Activated CD4-positive, alpha-beta T cell treated with anti-CD3 and anti-CD28 coated beads for 4 hours (primary cell): ENCODE results near the gene ANO2.
"Not testable (repeated sequence)": the region's sequence is repeated elsewhere in the genome, so short reads cannot be mapped to it uniquely, and the experiment has no call there.

ENCODE experiments used
- DNase-seq, 2 donors: peaks; one replicate each; pipeline ENCODE4 v3.0.0-alpha.2; 2020

The ANO2 gene

DNA sequence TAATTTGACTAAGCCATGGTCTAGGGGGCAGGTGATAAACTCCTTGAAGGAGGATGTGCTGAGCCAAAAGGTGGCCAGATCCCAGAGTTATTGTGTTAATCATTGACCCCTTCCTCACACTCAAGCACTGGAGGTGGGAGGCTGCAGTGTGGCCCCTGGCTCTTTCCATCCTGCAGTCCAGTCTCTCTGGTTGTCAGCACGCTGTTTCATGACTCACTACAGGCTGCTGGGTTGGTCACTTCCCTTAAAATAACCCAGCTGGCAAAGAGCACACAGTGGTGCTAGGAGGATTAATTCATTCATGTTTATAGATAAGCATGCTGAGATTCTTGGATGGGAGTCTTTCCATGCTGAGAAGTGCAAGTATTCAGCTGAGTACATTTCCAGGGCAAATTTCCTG is 228.9 kb downstream of the ANO2 start:
- DNase-seq: no peak

DNA sequence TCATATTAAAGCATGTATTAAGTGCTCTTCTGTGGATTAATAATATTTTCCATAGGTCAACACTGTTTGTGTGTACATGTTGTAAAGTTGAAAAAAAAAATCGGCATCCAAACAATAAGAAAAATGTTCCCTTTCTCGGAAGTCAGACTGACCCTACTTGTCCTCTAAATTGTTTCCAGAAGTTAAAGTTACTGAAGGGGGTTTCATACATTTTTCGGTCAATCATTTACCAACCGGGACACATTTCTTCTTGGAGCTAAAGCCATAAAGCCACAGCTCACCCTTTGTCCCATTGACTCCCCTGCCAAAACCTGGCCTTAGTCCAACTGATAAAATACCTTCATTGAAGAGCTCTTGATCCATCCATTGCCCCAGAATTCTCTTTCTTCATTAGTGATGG is 230.0 kb downstream of the ANO2 start:
- DNase-seq: no peak

DNA sequence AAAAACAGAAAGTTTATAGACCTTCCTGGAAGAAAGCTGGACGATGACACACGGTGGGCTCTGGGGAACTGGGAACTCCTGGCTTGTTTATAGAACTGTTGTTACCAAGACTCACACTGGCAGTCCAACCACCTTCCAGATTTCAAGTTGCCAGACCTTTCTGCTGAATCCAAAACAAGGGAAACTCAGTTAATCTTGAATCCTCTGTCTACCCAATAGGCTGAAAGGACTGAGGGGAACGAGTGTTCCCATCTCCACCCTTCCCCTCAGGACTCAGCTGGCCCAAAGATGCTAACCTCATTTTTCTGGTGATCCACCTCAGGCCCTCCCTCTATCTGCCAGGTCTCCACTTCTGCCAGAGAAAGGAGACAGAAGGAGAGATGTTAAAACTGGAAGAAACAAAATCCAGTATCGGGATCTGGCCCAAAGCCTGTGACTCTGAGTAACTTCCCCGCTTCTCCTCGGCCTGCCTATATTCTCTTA is 231.4 kb downstream of the ANO2 start:
- no peak for DNase-seq

GRCh38 chr12:5710260-5710878 is 234.7 kb downstream of the ANO2 start:
- no peak for DNase-seq

GRCh38 chr12:5708371-5708770 is 236.7 kb downstream of the ANO2 start:
- DNase-seq: no peak

- no peak for DNase-seq
Observed at GRCh38 chr12:5706247-5706646, 238.8 kb downstream of the ANO2 start.

DNA sequence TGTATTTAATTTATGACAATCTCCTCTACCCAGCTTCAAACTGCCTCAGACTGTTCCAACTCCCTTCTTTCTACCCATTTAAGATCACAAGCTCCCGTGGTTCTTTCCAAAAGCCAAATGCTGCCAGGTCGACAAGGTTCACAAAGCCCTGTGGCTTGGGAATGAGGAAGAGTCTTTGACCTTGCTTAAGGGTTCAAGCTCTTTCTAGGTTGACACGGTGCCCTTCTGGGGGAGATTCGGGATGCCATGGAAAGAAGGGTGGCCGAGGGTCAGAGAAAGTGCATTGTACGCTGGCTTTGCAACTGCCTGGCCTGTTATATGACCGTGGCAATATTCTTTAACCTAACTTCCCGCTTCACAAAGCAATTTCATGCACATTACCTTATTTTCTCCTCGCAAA is 239.3 kb downstream of the ANO2 start:
- no peak for DNase-seq

- DNase-seq: no peak
Observed at GRCh38 chr12:5694759-5695409, 250.2 kb downstream of the ANO2 start.

DNA sequence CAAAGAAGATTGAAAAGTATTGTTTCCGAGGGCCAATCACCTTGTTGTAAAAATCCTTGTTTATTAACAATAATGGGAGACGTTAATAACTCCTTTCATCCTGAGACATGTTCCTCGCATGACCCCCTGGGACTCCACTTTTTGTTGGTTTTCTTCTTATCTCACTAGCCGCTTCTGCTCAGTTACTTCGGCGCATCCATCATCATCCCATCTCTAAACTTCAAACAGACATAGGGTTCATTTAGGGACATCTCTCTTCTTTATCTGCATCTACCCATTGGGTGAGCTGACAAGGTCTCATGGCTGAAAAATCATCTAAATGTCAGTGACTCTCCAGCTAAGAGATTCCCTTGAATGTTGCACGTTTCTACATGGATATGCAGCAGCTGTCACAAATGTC is 252.2 kb downstream of the ANO2 start:
- DNase-seq: no peak

- DNase-seq: no peak
Observed at GRCh38 chr12:5691943-5692342, 253.1 kb downstream of the ANO2 start.

DNA sequence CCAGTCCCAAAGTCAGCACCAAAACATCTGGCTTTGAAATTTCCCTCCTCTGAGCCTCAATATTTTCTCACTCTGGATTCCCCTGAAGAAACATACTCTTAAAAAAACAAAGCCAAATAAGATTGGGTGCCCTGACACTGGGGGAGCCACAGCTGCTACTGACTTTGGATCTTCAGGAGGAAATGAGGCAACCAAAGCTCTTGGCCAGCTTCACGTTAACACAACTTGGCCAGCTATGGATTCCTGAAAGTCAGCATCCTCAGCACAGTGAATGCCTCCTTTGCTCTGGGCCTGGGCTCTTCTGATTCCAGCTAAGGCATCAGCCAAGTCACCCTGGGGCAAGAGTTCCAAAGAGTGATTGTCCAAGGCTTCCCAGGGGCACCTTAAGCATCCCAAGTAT is 254.8 kb downstream of the ANO2 start:
- DNase-seq: no peak

DNA sequence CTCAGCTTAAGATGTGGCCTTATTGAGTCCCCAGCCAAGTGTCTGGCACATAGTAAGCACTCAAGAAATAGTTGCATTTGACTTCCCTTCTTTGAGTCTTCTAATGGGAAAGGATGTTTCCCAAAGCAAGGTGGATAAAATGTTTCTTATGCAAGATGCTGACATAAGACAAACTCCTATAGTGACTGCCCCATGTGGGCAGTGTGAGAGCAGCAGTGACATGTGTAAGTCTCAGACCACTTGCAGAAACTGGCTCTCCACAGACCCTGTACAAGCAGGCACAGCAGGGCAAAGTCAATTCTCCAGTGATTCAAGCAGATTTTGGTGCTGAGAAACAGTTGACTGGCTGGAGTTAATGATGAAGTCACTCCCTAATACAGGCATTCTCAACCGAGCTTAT is 255.3 kb downstream of the ANO2 start:
- no peak for DNase-seq

DNA sequence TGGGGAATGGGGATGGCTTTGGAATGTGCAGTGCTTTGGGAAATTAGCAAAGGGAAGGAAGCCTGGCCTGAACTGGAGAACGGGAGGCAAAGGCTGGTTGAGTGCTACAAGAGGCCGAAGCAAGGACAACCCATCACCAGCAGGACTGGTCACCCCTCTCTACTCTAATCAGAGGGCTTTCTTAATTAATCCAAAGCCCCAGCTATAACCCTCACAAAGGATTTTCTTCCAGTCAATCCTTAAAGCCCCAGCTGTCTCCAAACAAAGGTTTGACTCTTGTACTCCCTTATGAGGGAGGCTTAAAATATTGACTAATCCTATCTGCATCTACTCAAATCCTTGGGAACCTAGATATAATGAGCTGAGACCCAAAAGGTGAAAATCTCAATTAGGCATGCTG is 256.8 kb downstream of the ANO2 start:
- no peak for DNase-seq

GRCh38 chr12:5685935-5686334 is 259.1 kb downstream of the ANO2 start:
- no peak for DNase-seq

DNA sequence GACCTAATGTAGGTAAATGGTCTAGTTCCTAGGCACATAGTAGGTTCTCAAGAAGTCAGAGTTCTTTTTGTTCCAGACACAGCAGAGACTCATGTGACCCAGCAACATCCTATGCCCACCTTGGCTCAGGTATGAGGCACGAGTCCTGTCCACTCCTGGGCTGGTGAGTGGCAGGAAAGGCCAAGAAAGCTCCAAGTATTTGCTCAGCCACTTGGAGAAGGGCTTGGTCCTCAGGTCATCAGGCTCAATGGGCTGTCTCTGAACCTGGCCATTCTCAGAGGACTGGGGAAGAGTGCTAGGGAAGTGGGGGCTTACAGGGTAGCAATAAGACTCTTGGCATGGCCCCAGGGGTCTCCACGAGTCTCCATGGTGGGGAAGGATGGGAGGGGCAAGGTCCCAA is 260.1 kb downstream of the ANO2 start:
- DNase-seq: no peak

DNA sequence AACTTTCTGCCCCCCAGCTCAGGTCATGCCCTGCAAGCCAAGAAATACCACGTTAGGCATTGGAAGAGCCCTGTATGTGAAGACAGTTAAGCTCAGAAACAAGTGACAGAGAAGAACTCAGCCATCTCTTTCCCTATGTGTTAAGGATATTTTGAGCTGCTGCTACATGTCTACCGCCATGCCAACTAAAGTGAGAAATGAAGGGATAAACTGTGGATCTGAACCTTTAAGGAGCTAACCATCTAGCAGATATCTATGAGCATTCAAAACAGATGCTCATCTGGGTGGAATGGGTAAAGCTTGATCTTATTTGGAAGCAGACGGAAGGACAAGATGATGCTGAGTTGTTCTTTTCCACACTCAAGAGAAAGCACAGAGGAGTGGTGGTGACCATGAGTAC is 262.5 kb downstream of the ANO2 start:
- DNase-seq: no peak

- DNase-seq: no peak
Observed at GRCh38 chr12:5678176-5678575, 266.9 kb downstream of the ANO2 start.

DNA sequence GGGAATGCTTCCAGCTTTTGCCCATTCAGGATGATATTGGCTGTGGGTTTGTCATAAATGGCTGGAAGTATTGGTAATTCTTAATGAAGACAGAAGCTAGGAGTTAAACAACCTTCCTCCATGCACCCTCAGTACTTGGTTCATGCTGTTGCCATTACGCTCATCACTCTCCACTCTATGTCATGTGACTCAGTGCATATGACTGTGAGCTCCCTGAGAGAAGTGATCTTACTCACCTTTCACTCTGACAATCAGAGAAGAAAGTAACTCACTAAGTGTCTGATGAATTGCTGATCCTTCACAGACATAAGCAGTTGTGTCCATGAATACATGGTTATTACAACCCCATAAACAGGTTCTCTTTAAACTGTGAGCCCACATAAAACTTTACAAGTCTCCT is 275.4 kb downstream of the ANO2 start:
- DNase-seq: not testable (repeated sequence)

DNA sequence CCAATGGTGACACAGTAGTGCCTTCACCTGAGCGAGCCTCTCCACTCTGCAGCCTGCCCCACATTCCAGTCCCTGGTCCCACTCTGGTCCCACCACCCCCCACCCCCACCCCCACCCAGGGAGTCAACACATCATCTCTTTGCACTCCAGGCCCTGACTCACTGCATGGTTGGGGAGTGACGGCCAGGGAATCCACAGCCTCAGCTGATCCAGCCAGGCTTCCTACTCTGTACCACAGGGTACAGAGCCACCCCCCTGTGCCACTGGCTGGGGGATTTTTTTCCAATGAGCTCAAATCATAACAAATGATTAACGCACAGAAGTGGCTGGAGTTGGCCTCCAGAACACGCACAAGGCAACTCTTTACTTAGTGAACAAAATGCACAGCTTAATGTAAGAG is 279.4 kb downstream of the ANO2 start:
- no peak for DNase-seq

DNA sequence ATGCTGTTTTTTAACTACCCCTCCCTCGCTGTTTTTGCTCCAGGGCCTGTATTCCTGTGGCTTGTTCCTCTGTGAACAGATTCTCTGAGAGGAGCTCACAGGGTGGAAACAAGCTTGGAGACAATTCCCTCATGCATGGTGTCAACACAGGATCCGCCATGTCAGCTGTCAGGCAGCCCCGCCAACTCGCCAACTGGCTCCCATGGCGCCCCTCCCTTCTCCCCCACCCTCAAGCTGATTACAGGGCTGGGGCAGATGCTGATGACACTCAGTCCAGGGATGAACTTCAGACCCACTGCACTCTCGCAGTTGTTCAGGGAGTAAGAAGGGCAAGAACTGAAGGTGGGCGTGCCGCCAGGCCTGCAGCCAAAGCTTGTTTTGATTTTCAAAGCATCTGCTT is 283.2 kb downstream of the ANO2 start:
- no peak for DNase-seq

DNA sequence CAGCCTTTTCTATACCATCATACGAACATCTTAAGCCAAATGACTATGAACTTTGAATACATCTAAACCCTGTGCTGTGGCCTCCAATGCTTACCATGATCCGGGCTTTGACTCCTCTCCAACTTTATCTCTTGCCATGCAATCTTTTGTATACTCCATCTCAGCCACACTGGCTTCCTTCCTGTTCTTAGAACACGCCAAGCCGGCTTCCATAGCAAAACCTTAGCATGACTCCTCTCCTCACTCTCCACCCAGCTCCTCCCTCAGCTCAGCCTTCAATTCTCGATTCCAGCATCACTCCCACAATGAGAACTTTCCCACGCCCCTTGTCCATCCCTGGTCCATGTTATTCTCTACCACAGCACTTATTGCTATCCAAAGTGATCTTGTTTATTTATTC is 284.8 kb downstream of the ANO2 start:
- DNase-seq: no peak

- DNase-seq: not testable (repeated sequence)
Observed at GRCh38 chr12:5658339-5658941, 286.6 kb downstream of the ANO2 start.

DNA sequence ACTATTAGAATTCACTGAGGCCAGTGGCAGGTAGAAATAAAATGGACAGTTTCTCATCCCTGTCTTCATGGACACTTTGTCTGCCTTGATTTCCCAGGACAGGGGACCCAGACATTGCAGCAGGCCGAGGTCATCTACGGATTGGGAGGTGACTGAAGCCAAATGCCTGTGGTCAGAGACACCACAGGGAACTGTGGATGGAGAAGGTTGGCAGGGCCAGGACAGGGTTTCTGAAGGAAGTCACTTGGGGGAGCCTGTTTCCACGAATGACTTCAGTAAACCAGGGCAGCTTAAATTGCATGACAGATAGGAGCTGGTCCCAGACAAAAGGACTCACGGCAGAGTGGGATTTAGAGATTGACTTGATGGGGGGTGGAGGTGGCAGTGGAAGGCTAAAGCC is 288.2 kb downstream of the ANO2 start:
- no peak for DNase-seq

GRCh38 chr12:5655120-5655519 is 289.9 kb downstream of the ANO2 start:
- DNase-seq: no peak

- no peak for DNase-seq
Observed at GRCh38 chr12:5654019-5654418, 291.0 kb downstream of the ANO2 start.
